Sciatic nerve (tissue), 2 donors: ENCODE results near the gene KATNB1. TPM values are rescaled to one million over a fixed set of nuclear protein-coding genes. Genes with fewer than 3 reads are reported as not detected.
A peak's percentile ranks its signal among the peaks of the same experiment; 100 is the strongest.
"Not testable (repeated sequence)": the region's sequence is repeated elsewhere in the genome, so short reads cannot be mapped to it uniquely, and the experiment has no call there.

Experiments
- ATAC-seq: fragments of 200-7000 bp; cut with Tn5 transposase; one replicate; pipeline ENCODE4 v1.9.1; 2020; ENCODE audit warnings: mild to moderate bottlenecking, moderate library complexity
- DNase-seq: peaks from one replicate; pipeline ENCODE4 v3.0.0-alpha.2; 2020; ENCODE audit warnings: low spot score
- intact Hi-C: fragments of 100-400 bp; cut with DNase I; formaldehyde crosslinking; loops from one replicate; pipeline ENCODE4 v1.14.2; 2022
- total RNA-seq: library from RNA; stranded (reverse); fragmentation: NEBNext Ultra II Directional; extraction: Animal tissue kit (Norgen Biotek cat#: 25700); gene quantifications from one replicate; pipeline ENCODE4 v1.2.1, GENCODE V29; 2021
- donor health status: DM: no; HTN: no; CAD: no.
- donor health status: DM: no; HTN: no; CAD: no.

Gene KATNB1
- total RNA-seq, 1 donor from 2014 or later, result 14.7 TPM

- intact Hi-C loops, result no loop called here
- DNase-seq (no peak), ATAC-seq (no peak)
These were observed 4.3 kb downstream of the KATNB1 start for GRCh38 chr16:57739756-57740422.

GRCh38 chr16:57740423-57741071, 5.0 kb downstream of the KATNB1 start:
- intact Hi-C loops, result no loop called here
- DNase-seq (no peak), ATAC-seq (no peak)

GRCh38 chr16:57741660-57742191, 6.2 kb downstream of the KATNB1 start:
- no peak for DNase-seq
- ATAC-seq, result no peak

GRCh38 chr16:57742543-57742942, 7.0 kb downstream of the KATNB1 start:
- no peak for ATAC-seq
- intact Hi-C loops, result no loop called here
- no peak for DNase-seq

More at GRCh38 chr16:57741660-57742191, 6.2 kb downstream of the KATNB1 start:
- intact Hi-C loops, result no loop called here

GRCh38 chr16:57743458-57743857, 7.9 kb downstream of the KATNB1 start:
- intact Hi-C loops, result no loop called here
- ATAC-seq (no peak), DNase-seq (no peak)

GRCh38 chr16:57743886-57744641, 8.5 kb downstream of the KATNB1 start:
- DNase-seq, result no peak
- intact Hi-C loops, result no loop called here
- no peak for ATAC-seq

GRCh38 chr16:57744642-57744903, 9.0 kb downstream of the KATNB1 start:
- no peak for ATAC-seq
- no peak for DNase-seq
- intact Hi-C loops, result no loop called here

GRCh38 chr16:57745768-57746167, 10.2 kb downstream of the KATNB1 start:
- DNase-seq, result no peak
- intact Hi-C loops, result no loop called here
- no peak for ATAC-seq

- intact Hi-C loops, ATAC-seq, DNase-seq: not testable (repeated sequence)
These were observed 10.7 kb downstream of the KATNB1 start for GRCh38 chr16:57746316-57746715.

GRCh38 chr16:57747091-57747490, 11.5 kb downstream of the KATNB1 start:
- intact Hi-C loops, result no loop called here
- ATAC-seq (no peak), DNase-seq (no peak)

GRCh38 chr16:57747496-57747895, 11.9 kb downstream of the KATNB1 start:
- DNase-seq (no peak), ATAC-seq (no peak)
- intact Hi-C loops, result no loop called here

- intact Hi-C loops, result no loop called here
- DNase-seq (no peak), ATAC-seq (no peak)
These were observed 12.4 kb downstream of the KATNB1 start for GRCh38 chr16:57747996-57748395.

- peak; percentile 48 for ATAC-seq
These were observed 13.0 kb downstream of the KATNB1 start for GRCh38 chr16:57748596-57748995.

GRCh38 chr16:57749101-57749692, 13.6 kb downstream of the KATNB1 start:
- DNase-seq, result no peak
- intact Hi-C loops, result no loop called here
- ATAC-seq, result no peak

More at GRCh38 chr16:57748596-57748995, 13.0 kb downstream of the KATNB1 start:
- no peak for DNase-seq
- intact Hi-C loops, result no loop called here

GRCh38 chr16:57749856-57750452, 14.4 kb downstream of the KATNB1 start:
- ATAC-seq (no peak), DNase-seq (no peak)
- intact Hi-C loops, result loop anchor here (10.0 kb wide), 1 partner anchor 245 kb away; no protein-coding TSS in a partner anchor

- intact Hi-C loops, result loop anchor here (10.0 kb wide), 1 partner anchor 244 kb away; no protein-coding TSS in a partner anchor
- DNase-seq (no peak), ATAC-seq (no peak)
These were observed 15.4 kb downstream of the KATNB1 start for GRCh38 chr16:57750796-57751538.

- DNase-seq (no peak), ATAC-seq (no peak)
- intact Hi-C loops, result loop anchor here (10.0 kb wide), 1 partner anchor 243 kb away; no protein-coding TSS in a partner anchor
These were observed 16.1 kb downstream of the KATNB1 start for GRCh38 chr16:57751539-57752202.

- intact Hi-C loops, result loop anchor here (10.0 kb wide), 1 partner anchor 243 kb away; no protein-coding TSS in a partner anchor
- DNase-seq, result no peak
These were observed 16.6 kb downstream of the KATNB1 start for GRCh38 chr16:57752203-57752580.

More at GRCh38 chr16:57752203-57752580, 16.6 kb downstream of the KATNB1 start:
- no peak for ATAC-seq
